DND-41 (cell line): ENCODE measurements around the gene RSPO3.

Experiments
- ATAC-seq: fragments of 200-7000 bp; cut with Tn5 transposase; 3 replicates; pipeline ENCODE4 v1.9.1; 2021; ENCODE audit warnings: low read depth; ENCODE audit not compliant: insufficient read depth
- DNase-seq: peaks from one replicate; pipeline ENCODE4 v3.0.0-alpha.2; 2020
- H2AFZ ChIP-seq: 2 replicates; pipeline ENCODE4 v1.6.0; 2012; ENCODE audit warnings: low read depth, low read length
- H3K27ac ChIP-seq: 2 replicates; pipeline ENCODE4 v1.5.1; 2012; ENCODE audit warnings: low read length, inconsistent platforms
- H3K27me3 ChIP-seq: fragments of 200-600 bp; sonication (generic); 2 replicates; pipeline ENCODE4 v1.6.0; 2012; ENCODE audit warnings: low read length, mild to moderate bottlenecking, inconsistent platforms; ENCODE audit not compliant: insufficient read depth, poor library complexity
- H3K36me3 ChIP-seq: 2 replicates; pipeline ENCODE4 v1.5.1; 2012; ENCODE audit warnings: low read length, inconsistent platforms; ENCODE audit not compliant: insufficient read depth
- H3K4me1 ChIP-seq: 2 replicates; pipeline ENCODE4 v1.5.1; 2012; ENCODE audit warnings: mild to moderate bottlenecking, low read length; ENCODE audit not compliant: insufficient read depth
- H3K4me2 ChIP-seq: 2 replicates; pipeline ENCODE4 v1.6.0; 2012; ENCODE audit warnings: mild to moderate bottlenecking, moderate library complexity, low read length, inconsistent platforms; ENCODE audit not compliant: insufficient read depth
- H3K4me3 ChIP-seq, 2 experiments: fragments of 200-600 bp in 1 of 2; shearing (Covaris generic) in 1 of 2; 2 replicates each; pipeline ENCODE4 v1.5.1; 2012 to 2016; ENCODE audit warnings: inconsistent platforms in 2 of 2, low read length in 2 of 2, mild to moderate bottlenecking in 2 of 2, low read depth in 1 of 2, moderate library complexity in 1 of 2
- H3K79me2 ChIP-seq: 2 replicates; pipeline ENCODE4 v1.6.0; 2012; ENCODE audit warnings: low read length, inconsistent platforms; ENCODE audit not compliant: insufficient read depth
- H3K9ac ChIP-seq: 2 replicates; pipeline ENCODE4 v1.6.0; 2012; ENCODE audit warnings: low read depth, mild to moderate bottlenecking, inconsistent platforms, low read length, moderate library complexity
- H3K9me3 ChIP-seq: 2 replicates; pipeline ENCODE4 v1.5.1; 2012; ENCODE audit warnings: low read length, moderate library complexity, mild to moderate bottlenecking, inconsistent platforms; ENCODE audit not compliant: insufficient read depth, severe bottlenecking
- H4K20me1 ChIP-seq: 2 replicates; pipeline ENCODE4 v1.6.0; 2012; ENCODE audit warnings: low read length; ENCODE audit not compliant: insufficient read depth
- EZH2 ChIP-seq: IDR thresholded peaks from 3 replicates; pipeline ENCODE4 v1.6.1; 2012; ENCODE audit warnings: borderline replicate concordance, low read depth, mild to moderate bottlenecking, moderate library complexity, low read length, inconsistent platforms; ENCODE audit not compliant: severe bottlenecking
- TF ChIP-seq, protein P1 (sequence below): IDR thresholded peaks from 2 replicates; pipeline ENCODE4 v1.5.1; 2012; ENCODE audit warnings: borderline replicate concordance, low read length, moderate library complexity, mild to moderate bottlenecking; ENCODE audit not compliant: poor library complexity, severe bottlenecking; ENCODE audit errors: extremely low read depth

The RSPO3 gene

DNA sequence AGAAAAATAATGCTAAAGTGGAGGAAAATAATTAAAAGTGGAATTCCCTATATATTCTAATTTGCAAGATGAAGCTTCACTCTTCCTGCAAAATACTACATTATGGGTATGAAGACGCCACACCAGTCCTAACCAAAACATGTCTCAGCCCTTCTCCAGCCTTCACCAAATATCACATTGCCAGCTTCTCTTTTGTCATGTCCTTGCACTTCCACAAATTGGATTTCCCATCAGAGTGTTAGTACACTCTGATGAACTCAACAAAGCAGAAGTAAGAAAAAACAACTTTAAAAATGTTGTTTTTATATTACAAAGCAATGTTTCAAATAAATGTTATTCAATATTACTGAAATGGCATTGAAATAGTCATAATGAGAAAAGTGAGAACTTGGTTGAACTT lies 85.8 kb downstream of the RSPO3 start:
- Histone ChIP-seq H3K9ac (no peak overlapping the region), H4K20me1 (no peaks in the 10 kb centered on the region), H3K27ac (no peak overlapping the region), H2AFZ (no peak overlapping the region), H3K27me3 (peaks cover 11% of the 10 kb centered on the region), H3K4me3 (no peak overlapping the region), H3K4me1 (no peaks in the 10 kb centered on the region), H3K79me2 (no peaks in the 10 kb centered on the region), H3K4me2 (no peak overlapping the region), H3K9me3 (no peaks in the 10 kb centered on the region), H3K36me3 (no peaks in the 10 kb centered on the region)
- no peak for ATAC-seq
- TF ChIP-seq EZH2: no peak
- TF ChIP-seq, protein P1, sequence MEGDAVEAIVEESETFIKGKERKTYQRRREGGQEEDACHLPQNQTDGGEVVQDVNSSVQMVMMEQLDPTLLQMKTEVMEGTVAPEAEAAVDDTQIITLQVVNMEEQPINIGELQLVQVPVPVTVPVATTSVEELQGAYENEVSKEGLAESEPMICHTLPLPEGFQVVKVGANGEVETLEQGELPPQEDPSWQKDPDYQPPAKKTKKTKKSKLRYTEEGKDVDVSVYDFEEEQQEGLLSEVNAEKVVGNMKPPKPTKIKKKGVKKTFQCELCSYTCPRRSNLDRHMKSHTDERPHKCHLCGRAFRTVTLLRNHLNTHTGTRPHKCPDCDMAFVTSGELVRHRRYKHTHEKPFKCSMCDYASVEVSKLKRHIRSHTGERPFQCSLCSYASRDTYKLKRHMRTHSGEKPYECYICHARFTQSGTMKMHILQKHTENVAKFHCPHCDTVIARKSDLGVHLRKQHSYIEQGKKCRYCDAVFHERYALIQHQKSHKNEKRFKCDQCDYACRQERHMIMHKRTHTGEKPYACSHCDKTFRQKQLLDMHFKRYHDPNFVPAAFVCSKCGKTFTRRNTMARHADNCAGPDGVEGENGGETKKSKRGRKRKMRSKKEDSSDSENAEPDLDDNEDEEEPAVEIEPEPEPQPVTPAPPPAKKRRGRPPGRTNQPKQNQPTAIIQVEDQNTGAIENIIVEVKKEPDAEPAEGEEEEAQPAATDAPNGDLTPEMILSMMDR: no peak
- no peak for DNase-seq

GRCh38 chr6:127205036-127205435 lies 86.6 kb downstream of the RSPO3 start:
- H3K4me3 ChIP-seq: no peak overlapping the region
- no peak overlapping the region for H2AFZ ChIP-seq
- H3K36me3 ChIP-seq: no peaks in the 10 kb centered on the region
- no peak overlapping the region for H3K9ac ChIP-seq
- H3K4me2 ChIP-seq: no peak overlapping the region
- ATAC-seq (no peak), DNase-seq (no peak)
- H3K9me3 ChIP-seq: no peaks in the 10 kb centered on the region
- H3K79me2 ChIP-seq: no peaks in the 10 kb centered on the region
- no peaks in the 10 kb centered on the region for H3K4me1 ChIP-seq
- TF ChIP-seq, protein P1: no peak
- TF ChIP-seq EZH2: no peak
- no peak overlapping the region for H3K27ac ChIP-seq
- no peaks in the 10 kb centered on the region for H4K20me1 ChIP-seq
- peaks cover 11% of the 10 kb centered on the region for H3K27me3 ChIP-seq

DNA sequence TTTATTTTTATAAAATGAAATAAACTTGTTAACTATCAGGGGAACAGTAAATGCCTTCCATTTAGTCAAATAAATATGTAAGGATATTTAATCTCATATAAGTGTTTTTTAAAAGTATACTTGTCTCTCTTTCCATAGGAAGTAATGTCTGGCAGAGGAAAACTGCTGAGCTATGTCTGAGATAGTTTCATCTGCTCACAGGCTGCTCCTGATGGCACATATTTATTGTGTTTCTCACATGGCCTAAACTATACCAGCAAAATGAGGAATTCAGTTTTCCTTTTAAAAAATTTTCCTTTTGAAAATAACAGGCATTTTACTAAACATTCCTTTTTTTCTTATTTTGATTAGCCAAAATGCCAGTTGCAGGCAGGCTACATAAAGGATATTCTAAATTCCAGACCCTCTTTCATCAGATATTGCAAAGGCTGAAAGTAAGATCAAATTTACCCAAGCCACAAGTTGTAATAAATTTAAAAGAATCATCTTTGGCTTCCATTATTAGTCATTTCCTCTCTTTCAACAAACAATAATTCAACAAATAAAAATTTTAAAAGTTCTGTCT lies 88.1 kb downstream of the RSPO3 start:
- Histone ChIP-seq H3K36me3 (no peaks in the 10 kb centered on the region), H3K4me3 (no peak overlapping the region), H3K4me2 (no peak overlapping the region), H3K79me2 (no peaks in the 10 kb centered on the region), H2AFZ (no peak overlapping the region), H3K9me3 (no peaks in the 10 kb centered on the region), H3K27ac (no peak overlapping the region), H3K4me1 (no peaks in the 10 kb centered on the region), H3K27me3 (peaks cover 11% of the 10 kb centered on the region), H3K9ac (no peak overlapping the region), H4K20me1 (no peaks in the 10 kb centered on the region)
- ATAC-seq: no peak
- TF ChIP-seq, protein P1: no peak
- TF ChIP-seq EZH2: no peak
- no peak for DNase-seq

DNA sequence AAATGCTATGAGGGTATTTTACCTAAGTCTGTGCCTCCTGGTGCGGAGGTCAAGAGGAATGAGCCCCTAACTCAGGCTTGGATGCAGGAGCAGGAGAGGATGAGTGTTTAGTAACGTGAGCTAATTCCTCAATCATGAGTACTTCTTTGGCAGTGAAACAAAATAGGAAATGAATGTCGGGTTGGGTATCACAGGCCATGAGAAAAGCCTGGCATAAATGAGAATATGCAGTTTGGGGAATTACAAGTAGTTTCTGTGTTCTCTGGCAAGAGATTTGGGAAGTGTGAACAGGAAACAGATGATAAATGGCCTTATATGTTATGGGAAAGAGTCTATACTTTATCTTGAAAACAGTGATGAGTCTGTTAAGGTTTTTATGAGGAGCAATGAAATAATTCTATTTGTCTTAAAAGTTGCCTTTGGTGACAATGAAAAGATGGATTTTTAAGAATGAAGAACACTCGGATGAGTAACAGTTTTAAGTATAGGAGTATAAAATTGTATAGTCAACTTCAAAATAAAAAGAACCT lies 89.2 kb downstream of the RSPO3 start:
- Histone ChIP-seq H3K4me1 (no peaks in the 10 kb centered on the region), H2AFZ (no peak overlapping the region), H3K27ac (no peak overlapping the region), H3K27me3 (peaks cover 11% of the 10 kb centered on the region), H3K4me3 (no peak overlapping the region), H3K79me2 (no peaks in the 10 kb centered on the region), H3K4me2 (no peak overlapping the region), H3K9ac (no peak overlapping the region), H3K9me3 (no peaks in the 10 kb centered on the region), H3K36me3 (no peaks in the 10 kb centered on the region), H4K20me1 (no peaks in the 10 kb centered on the region)
- DNase-seq: no peak
- TF ChIP-seq, protein P1: no peak
- TF ChIP-seq EZH2: no peak
- ATAC-seq: no peak
